ENCODE measurements around the gene PPP2R5A.

DNA sequence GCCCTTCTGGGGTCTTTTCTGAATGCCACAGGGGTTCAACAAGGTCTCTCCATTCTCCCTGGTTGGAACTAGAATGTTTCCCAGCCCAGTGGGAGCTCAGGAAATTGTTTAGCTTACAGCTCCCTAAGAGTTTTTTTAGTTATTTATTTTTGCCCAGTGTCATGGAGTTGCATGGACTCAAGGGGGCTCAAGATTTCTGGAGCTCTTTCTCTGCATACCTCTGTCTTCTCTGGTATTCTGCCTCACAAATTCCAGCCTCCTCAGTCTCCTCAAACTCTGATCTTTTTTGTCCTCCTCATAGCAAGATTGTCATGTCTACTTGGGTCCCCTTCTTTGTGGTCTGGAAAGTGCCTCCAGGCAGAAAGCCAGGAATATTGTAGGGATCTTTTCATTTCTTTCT, 15.9 kb upstream of the PPP2R5A start:
- TF ChIP-seq POLR2AphosphoS5 (IDR thresholded peaks at IDR 0.05) (no peak), POLR2A (IDR thresholded peaks at IDR 0.05) (no peak)
- TF ChIP-seq, protein P1, sequence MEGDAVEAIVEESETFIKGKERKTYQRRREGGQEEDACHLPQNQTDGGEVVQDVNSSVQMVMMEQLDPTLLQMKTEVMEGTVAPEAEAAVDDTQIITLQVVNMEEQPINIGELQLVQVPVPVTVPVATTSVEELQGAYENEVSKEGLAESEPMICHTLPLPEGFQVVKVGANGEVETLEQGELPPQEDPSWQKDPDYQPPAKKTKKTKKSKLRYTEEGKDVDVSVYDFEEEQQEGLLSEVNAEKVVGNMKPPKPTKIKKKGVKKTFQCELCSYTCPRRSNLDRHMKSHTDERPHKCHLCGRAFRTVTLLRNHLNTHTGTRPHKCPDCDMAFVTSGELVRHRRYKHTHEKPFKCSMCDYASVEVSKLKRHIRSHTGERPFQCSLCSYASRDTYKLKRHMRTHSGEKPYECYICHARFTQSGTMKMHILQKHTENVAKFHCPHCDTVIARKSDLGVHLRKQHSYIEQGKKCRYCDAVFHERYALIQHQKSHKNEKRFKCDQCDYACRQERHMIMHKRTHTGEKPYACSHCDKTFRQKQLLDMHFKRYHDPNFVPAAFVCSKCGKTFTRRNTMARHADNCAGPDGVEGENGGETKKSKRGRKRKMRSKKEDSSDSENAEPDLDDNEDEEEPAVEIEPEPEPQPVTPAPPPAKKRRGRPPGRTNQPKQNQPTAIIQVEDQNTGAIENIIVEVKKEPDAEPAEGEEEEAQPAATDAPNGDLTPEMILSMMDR (IDR thresholded peaks at IDR 0.05): no peak
